ENCODE data around the gene B9D2. TPM values are rescaled to one million over a fixed set of nuclear protein-coding genes. Genes with fewer than 3 reads are reported as not detected.
"Not testable (repeated sequence)": the region's sequence is repeated elsewhere in the genome, so short reads cannot be mapped to it uniquely, and the experiment has no call there.

B9D2 gene
- total and polyA plus RNA-seq, 3 donors from 2014 or later, result 6.7 to 14.6 (median 13.5) TPM

DNA sequence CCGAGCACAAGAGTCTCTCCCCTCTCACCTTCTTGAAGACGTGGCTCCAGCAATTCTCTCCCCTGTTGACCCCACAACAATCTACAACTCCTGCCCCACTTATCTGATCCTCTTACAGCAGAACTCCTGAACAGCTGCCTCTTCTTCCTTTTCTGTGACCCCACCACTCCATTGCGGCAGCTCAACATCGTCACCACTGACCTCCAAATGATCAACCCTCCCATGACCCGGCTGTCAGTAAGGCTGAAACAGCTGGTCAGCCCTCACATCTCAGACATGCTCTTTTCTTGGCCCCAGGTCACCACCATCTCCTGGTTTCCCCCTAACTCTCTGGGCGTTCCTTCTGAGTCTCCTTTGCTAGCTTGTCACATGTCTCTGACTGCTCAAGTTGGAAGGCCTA is 31.4 kb upstream of the B9D2 start:
- Histone ChIP-seq H3K4me3 (no peak overlapping the region), H3K27me3 (no peaks in the 10 kb centered on the region), H3K9me3 (no peaks in the 10 kb centered on the region), H3K27ac (no peak overlapping the region), H3K4me1 (peaks cover 17% of the 10 kb centered on the region), H3K36me3 (ENCODE audit: low read depth, missing control alignments) (no peaks in the 10 kb centered on the region)
- no peak for DNase-seq
- TF ChIP-seq POLR2A (IDR thresholded peaks at IDR 0.05), result no peak
- TF ChIP-seq, protein P1, sequence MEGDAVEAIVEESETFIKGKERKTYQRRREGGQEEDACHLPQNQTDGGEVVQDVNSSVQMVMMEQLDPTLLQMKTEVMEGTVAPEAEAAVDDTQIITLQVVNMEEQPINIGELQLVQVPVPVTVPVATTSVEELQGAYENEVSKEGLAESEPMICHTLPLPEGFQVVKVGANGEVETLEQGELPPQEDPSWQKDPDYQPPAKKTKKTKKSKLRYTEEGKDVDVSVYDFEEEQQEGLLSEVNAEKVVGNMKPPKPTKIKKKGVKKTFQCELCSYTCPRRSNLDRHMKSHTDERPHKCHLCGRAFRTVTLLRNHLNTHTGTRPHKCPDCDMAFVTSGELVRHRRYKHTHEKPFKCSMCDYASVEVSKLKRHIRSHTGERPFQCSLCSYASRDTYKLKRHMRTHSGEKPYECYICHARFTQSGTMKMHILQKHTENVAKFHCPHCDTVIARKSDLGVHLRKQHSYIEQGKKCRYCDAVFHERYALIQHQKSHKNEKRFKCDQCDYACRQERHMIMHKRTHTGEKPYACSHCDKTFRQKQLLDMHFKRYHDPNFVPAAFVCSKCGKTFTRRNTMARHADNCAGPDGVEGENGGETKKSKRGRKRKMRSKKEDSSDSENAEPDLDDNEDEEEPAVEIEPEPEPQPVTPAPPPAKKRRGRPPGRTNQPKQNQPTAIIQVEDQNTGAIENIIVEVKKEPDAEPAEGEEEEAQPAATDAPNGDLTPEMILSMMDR (IDR thresholded peaks at IDR 0.05), result no peak
- 75 to 80% methylated on average over 6 of the region's 6 CpGs for WGBS, 2 donors
- intact Hi-C loops (cut with DNase I; ENCODE audit: low total_unique reads), result no loop called here

DNA sequence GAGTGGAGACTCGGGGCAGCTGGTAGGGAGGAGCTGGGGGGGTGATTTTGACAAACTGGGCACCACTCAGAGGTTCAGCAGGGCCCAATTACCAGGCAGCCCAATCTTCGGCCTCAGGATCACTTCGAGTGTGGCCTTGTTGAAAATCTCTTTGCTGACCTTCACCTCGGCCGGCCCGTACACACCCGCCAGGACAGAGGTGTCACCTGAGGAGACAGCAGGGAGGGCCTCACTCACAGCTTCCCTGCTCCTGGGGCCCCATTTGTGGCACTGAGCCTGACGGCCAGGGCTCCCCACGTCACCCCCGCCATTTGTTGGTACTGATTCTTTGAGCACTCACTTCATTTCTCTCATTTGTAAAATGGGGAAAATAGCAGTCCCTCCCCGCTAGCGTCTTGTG is 28.8 kb upstream of the B9D2 start:
- no peaks in the 10 kb centered on the region for H3K36me3 ChIP-seq (ENCODE audit: low read depth, missing control alignments)
- H3K9me3 ChIP-seq, result no peaks in the 10 kb centered on the region
- 52 to 70% methylated on average over 8 to 12 of the region's 12 CpGs for WGBS, 2 donors
- intact Hi-C loops (cut with DNase I; ENCODE audit: low total_unique reads), result no loop called here
- peaks cover 8% of the 10 kb centered on the region for H3K4me1 ChIP-seq
- TF ChIP-seq, protein P1 (IDR thresholded peaks at IDR 0.05), result no peak
- no peak for TF ChIP-seq POLR2A (IDR thresholded peaks at IDR 0.05)
- H3K4me3 ChIP-seq, result no peak overlapping the region
- H3K27ac ChIP-seq, result no peak overlapping the region
- no peaks in the 10 kb centered on the region for H3K27me3 ChIP-seq
- DNase-seq, result no peak

DNA sequence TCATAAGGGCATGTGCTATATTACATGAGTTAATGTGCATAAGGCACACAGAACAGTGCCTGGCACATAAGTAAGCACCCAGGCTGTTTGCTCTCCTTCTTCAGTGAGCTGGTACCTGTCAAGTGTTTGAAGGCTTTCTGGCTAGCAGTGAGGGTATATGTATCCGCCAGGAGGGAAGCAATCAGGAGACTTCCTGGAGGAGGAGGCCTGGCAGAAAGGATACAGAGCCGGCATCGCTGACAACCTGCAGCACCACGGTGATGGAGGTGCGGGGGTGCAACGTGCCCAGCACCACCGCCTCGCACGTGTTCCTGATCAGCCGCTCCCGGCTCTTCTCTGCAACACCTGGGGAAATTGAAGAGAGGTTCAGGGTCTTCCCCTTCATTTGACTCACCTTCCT is 27.7 kb upstream of the B9D2 start:
- TF ChIP-seq, protein P1 (IDR thresholded peaks at IDR 0.05), result no peak
- no peak for TF ChIP-seq POLR2A (IDR thresholded peaks at IDR 0.05)
- H3K36me3 ChIP-seq (ENCODE audit: low read depth, missing control alignments), result no peaks in the 10 kb centered on the region
- no peak overlapping the region for H3K4me3 ChIP-seq
- H3K27ac ChIP-seq, result no peak overlapping the region
- 90 to 95% methylated on average over 10 to 11 of the region's 11 CpGs for WGBS, 2 donors
- intact Hi-C loops (cut with DNase I; ENCODE audit: low total_unique reads), result no loop called here
- no peak for DNase-seq
- peaks cover 5% of the 10 kb centered on the region for H3K4me1 ChIP-seq
- no peaks in the 10 kb centered on the region for H3K9me3 ChIP-seq
- no peaks in the 10 kb centered on the region for H3K27me3 ChIP-seq

DNA sequence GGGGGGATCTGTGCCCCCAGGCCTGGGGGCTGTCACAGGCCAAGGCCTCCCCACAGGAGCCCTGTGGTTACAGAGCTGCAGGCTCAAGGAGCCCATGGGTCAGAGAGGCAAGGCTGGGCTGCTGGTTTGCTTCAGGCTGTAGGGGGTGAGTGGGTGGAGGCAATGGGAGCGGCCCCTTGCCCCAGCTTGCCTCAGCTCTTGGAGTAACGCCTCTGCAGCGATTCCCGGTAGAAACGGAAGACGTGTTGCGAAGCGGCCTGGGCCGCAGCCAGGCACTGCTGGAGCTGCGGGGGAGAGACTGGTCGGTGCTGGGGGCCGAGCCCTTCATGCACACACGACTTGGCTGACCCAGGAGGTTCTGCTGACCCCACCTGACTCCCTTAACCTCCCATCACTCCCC is 22.5 kb upstream of the B9D2 start:
- Histone ChIP-seq H3K4me3 (no peak overlapping the region), H3K27me3 (no peaks in the 10 kb centered on the region), H3K9me3 (no peaks in the 10 kb centered on the region), H3K4me1 (no peaks in the 10 kb centered on the region), H3K27ac (no peak overlapping the region), H3K36me3 (ENCODE audit: low read depth, missing control alignments) (no peaks in the 10 kb centered on the region)
- TF ChIP-seq, protein P1 (IDR thresholded peaks at IDR 0.05), result no peak
- TF ChIP-seq POLR2A (IDR thresholded peaks at IDR 0.05), result no peak
- intact Hi-C loops (cut with DNase I; ENCODE audit: low total_unique reads), result no loop called here
- DNase-seq, result peak; percentile 40
- 72 to 79% methylated on average over 13 of the region's 13 CpGs for WGBS, 2 donors

GRCh38 chr19:41384351-41384750 is 20.4 kb upstream of the B9D2 start:
- Histone ChIP-seq H3K27ac (no peak overlapping the region), H3K36me3 (ENCODE audit: low read depth, missing control alignments) (no peaks in the 10 kb centered on the region), H3K4me3 (no peak overlapping the region), H3K9me3 (no peaks in the 10 kb centered on the region), H3K4me1 (no peaks in the 10 kb centered on the region), H3K27me3 (no peaks in the 10 kb centered on the region)
- 86 to 91% methylated on average over 5 of the region's 5 CpGs for WGBS, 2 donors
- intact Hi-C loops (cut with DNase I; ENCODE audit: low total_unique reads), result no loop called here
- DNase-seq, result no peak
- no peak for TF ChIP-seq POLR2A (IDR thresholded peaks at IDR 0.05)
- TF ChIP-seq, protein P1 (IDR thresholded peaks at IDR 0.05), result no peak

DNA sequence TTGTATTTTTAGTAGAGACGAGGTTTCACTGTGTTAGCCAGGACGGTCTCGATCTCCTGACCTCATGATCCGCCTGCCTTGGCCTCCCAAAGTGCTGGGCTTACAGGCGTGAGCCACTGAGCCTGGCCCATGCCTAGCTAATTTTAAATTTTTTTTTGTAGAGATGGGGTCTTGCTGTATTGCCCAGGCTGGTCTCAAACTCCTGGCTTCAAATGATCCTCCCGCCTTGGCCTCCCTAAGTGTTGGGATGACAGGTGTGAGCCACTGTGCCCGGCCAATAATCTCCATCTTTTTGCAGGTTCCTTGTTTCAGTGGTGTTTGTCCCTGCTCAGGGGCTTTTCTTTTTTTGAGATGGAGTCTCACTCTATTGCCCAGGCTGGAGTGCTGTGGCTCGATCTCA is 17.6 kb upstream of the B9D2 start:
- H3K9me3 ChIP-seq; H3K27me3 ChIP-seq; intact Hi-C loops (cut with DNase I; ENCODE audit: low total_unique reads); DNase-seq; H3K4me3 ChIP-seq; H3K36me3 ChIP-seq (ENCODE audit: low read depth, missing control alignments); H3K27ac ChIP-seq; H3K4me1 ChIP-seq: not testable (repeated sequence)
- 94 to 97% methylated on average over 8 of the region's 8 CpGs for WGBS, 2 donors

All from testis (tissue), 3 donors.